HG03432 (cell line): ENCODE results near the gene ANKMY2.
"Not testable (repeated sequence)": the region's sequence is repeated elsewhere in the genome, so short reads cannot be mapped to it uniquely, and the experiment has no call there.

Source experiments
- ATAC-seq: cut with Tn5 transposase; IDR thresholded peaks from one replicate; pipeline ENCODE4 v1.9.1; 2021; ENCODE audit warnings: mild to moderate bottlenecking, moderate library complexity; ENCODE audit not compliant: unreplicated experiment

The ANKMY2 gene

GRCh38 chr7:16627236-16627635 lies 18.3 kb downstream of the ANKMY2 start:
- no peak for ATAC-seq

GRCh38 chr7:16626388-16626787 lies 19.2 kb downstream of the ANKMY2 start:
- no peak for ATAC-seq

DNA sequence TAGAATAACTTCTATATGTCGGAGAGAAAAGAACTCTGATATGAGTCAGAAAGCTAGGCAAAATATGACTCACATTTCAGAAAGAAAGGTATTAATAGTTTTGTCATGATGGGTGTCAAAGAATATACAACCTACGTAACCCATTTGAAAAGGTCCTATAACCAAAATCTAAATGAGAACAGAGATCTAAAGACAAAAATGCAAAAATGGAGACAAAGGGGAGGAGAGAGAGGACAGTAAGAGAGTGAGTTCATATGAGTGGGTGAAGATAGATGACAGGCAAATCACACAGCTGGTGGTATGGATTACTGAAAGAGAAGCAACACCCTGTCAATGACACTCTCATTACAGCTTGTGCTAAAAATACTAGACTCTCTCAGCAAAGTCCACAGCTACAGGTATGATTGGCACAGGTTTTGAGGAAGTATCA lies 25.6 kb downstream of the ANKMY2 start:
- peak; percentile 94 for ATAC-seq

DNA sequence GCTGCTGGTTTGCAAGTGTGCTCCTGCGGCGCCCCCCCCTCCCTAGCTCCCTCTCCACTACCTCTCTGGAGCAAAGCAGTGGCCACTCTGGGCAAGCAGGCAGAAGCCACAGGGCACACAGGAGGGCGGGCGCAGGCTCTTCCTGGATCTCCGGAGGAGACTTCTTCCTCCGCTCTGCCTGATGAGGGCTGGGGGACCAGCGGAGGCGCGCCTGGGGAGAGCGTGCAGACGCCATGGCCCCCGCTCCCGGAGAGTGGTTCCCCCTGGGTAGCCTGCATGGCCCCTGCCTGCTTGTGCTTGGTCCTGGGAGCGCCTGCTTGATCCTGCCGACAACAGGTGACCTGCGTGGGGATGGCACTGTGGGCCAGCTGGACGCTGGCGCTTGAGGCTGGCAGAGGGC lies 29.0 kb downstream of the ANKMY2 start:
- ATAC-seq, result no peak

- no peak for ATAC-seq
Observed at GRCh38 chr7:16616122-16616521, 29.4 kb downstream of the ANKMY2 start.

- ATAC-seq, result no peak
Observed at GRCh38 chr7:16615228-16615627, 30.3 kb downstream of the ANKMY2 start.

GRCh38 chr7:16611711-16612110 lies 33.8 kb downstream of the ANKMY2 start:
- no peak for ATAC-seq

GRCh38 chr7:16609842-16610450 lies 35.6 kb downstream of the ANKMY2 start:
- peak; percentile 89 for ATAC-seq

GRCh38 chr7:16606704-16607103 lies 38.9 kb downstream of the ANKMY2 start:
- ATAC-seq, result no peak

- no peak for ATAC-seq
Observed at GRCh38 chr7:16604054-16604453, 41.5 kb downstream of the ANKMY2 start.

- no peak for ATAC-seq
Observed at GRCh38 chr7:16603633-16604032, 41.9 kb downstream of the ANKMY2 start.

DNA sequence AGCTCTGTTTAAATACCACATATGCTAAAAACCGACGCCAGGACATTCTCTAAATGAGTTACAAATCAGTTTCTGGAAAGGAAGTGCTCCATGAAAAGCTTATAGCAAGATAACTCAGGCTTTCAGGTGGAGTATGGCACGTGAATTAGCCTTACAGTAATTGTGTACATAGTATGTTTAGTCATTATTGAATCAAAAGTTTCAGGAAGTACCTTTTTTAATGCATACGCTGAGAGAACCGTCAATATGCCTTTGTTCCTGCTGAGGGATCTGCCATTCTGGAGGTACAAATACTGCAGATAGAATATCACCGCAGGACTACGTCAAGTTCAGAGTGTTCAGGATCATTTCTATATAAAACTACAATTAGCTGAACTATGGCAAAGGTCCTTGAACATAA lies 45.7 kb downstream of the ANKMY2 start:
- no peak for ATAC-seq

- ATAC-seq, result no peak
Observed at GRCh38 chr7:16598015-16598414, 47.5 kb downstream of the ANKMY2 start.

GRCh38 chr7:16595596-16595995 lies 50.0 kb downstream of the ANKMY2 start:
- not testable (repeated sequence) for ATAC-seq

DNA sequence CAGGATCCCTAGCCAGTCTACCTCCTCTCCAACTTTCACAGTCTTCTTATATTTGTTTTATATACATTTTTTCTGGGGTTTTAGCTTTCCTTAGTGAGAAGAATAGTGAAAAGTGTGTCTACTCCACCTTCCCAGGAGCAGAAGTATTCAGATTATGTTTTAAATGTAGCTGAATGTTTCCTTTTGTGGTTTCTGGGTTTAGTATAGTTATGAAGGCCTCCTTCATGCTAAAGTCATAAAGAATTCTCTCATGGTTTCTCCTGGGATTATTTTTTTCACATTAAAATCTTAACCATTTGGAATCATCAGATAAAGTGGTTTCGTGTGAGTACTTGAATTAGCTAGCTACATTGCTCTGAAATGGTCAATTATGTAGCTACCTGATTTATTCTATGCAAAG lies 50.9 kb downstream of the ANKMY2 start:
- no peak for ATAC-seq

- no peak for ATAC-seq
Observed at GRCh38 chr7:16594061-16594460, 51.5 kb downstream of the ANKMY2 start.

- ATAC-seq, result no peak
Observed at GRCh38 chr7:16592395-16592794, 53.2 kb downstream of the ANKMY2 start.

DNA sequence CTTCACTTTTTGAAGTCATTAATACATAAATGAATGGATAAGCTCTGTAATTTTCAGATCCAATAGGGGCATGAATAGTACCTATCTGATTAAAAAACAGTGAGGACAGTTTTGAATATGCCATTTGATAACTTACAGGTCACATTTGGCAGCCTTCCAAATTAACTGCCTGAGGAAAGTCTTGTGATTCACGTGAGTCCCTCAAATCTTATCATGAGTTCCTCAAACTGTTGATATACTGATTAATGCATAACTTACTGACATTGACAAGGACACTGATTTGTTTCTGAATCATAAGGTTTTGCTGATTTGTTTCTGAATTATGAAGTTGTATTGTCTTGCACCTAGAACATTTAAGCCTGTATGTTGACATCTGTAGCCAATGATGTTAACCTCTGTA lies 55.1 kb downstream of the ANKMY2 start:
- no peak for ATAC-seq

DNA sequence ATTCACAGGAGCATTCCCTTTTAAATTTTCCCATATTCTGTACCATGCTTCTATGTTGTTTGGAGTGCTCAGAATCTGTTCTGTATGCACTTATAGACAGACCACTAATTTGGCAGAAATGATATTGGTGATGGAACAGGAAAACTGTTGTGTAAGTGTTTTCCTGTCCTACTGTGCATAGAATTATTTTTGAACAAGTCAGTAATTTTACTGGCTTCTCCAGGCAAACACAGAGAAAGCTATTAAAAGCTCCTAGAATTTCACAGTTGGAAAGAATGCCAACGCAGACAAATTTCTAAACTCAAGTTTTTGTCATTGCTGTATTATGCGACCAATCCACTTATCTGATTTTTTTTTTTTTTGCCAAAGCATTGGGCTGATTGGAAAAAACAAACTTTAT lies 55.7 kb downstream of the ANKMY2 start:
- ATAC-seq, result no peak

DNA sequence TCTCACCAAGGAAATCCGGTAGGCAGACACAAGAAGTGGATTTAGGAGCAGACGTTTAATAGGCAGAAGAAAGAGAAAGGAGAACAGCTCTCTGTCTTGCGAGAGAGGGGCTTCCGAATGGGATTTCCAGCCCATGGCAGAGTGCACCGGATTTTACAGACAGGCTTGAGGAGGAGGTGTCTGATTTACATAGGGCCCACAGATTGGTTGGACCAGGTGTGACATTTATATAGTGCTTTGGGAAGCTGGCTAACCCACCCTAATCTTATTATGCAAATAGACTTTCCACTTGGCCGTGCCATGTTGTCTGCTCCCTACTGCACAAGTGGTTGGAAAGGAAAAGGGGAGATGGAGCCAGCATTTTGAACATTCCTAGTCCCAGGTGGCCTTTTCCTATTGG lies 57.8 kb downstream of the ANKMY2 start:
- no peak for ATAC-seq

DNA sequence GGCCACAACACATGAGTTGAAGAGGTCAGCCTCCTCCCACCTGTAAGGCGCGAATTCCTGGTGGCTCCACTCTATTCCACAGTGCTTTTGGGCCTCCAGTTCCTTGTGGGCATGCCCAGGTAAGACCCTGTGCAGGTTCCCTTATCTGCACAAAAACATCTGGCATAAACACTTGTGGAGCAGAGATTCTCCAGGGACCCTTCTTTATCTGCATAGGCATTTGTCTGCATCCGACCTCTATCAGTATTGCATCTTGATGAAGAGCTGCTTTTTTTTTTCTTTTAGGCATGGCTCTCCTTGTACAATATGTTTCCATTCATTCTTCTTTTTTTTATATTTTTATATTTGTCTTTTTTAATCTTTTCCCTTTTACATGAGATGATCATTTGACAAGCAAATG lies 58.4 kb downstream of the ANKMY2 start:
- no peak for ATAC-seq

- ATAC-seq, result no peak
Observed at GRCh38 chr7:16586081-16586874, 59.3 kb downstream of the ANKMY2 start.

DNA sequence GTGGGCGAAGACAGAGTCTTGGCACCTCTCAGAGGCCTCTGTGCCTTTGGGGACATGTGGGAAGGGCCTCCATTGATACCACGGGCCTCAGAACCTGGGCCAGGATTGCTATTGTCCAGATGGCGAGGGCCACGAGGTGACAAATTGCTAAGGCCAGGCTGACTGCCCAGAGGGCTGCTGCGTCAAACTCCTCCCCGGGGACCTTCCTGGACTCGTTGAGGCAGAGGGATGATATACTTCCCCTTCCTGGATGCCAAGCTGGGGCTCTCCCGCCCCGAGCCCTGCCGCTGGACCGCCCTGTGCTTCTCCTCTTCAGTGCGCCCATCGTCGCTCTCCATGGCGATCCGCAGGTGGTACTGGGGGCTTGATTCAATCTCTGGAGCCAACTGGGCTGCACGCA lies 60.0 kb downstream of the ANKMY2 start:
- ATAC-seq, result no peak
